Activated CD4-positive, CD25-positive, alpha-beta regulatory T cell treated with anti-CD3 and anti-CD28 coated beads, Interleukin-2, amount 50 U/mL, for 24 hours (primary cell): Measurements from ENCODE around the gene PPME1.
A peak's percentile ranks its signal among the peaks of the same experiment; 100 is the strongest.

Source experiments
- ATAC-seq, 2 donors: fragments of 150-1000 bp; cut with Tn5 transposase; one replicate each; pipeline ENCODE4 v1.10.0; 2021; ENCODE audit warnings: mild to moderate bottlenecking in 1 of 2, moderate library complexity in 1 of 2

PPME1 gene

DNA sequence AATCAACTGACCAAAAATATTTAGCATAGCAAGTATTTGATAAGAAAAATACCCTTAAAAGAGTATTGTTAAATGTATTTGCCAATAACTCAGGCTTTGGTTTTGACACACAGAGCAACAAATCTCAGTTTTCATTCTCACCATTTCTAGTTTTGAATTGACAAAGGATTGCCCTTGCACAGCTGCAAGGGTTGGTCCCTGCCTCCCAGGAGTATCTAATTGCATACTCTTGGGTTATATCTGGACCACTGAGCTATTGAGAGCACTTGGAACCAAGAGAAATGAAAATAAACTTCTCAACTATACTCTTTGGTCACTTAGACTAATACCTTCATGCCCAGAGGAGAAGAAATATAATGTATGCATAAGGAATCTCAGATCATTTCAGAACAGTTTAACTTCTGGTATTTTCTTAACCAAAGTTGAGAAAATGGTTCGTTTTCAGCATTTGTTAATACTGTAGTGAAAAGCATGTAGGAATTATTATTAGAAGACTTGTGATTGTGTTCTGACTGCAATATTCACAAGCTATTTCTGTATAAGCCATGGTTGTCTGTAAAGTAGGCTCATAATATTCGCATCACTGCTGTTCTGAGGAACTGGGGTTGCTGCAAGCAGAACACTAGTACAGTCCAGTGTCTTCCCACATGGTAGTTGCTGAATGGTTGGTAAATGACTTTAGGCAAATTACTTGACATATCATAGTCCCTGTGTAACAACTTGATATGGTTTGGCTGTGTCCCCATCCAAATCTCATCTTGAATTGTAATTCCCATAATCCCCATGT lies 8.2 kb upstream of the PPME1 start:
- ATAC-seq = no peak

DNA sequence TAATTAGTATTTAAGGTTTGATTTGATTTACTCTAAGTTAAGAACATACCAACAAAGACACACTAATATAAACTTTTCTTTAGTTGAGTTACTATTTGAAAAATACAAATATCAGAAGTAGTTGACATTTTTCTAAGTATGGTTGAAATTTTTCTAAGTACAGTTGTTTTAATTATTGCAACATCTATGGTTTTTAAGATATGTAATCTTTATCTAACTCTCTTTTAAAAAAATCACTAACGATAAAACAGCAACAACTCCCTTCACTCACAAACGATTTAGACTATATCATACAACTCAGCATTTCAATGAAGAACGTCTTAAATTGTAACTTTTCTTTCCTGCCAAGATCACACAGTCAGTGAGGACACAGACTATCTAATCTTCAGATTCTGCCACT lies 2.3 kb upstream of the PPME1 start:
- no peak for ATAC-seq

GRCh38 chr11:74169738-74170458 lies 1.2 kb upstream of the PPME1 start:
- no peak for ATAC-seq

DNA sequence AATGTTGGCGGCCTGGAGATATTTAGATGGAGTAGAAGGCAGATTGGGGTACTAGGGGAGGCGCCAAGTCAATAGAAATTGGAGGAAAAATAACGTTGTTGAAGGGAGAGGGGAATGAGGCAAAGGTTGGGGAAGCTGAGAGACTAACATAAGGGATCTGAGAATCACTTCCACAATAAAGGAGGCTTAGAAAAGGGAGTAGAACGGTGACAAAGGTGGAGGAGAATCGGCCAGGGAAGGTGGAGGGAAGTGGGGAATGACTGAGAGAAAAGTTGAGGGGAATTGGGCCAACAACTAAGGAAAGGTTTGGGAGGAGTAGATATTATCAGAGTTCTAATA lies 510 bp downstream of the PPME1 start:
- ATAC-seq = no peak

GRCh38 chr11:74171997-74172396 lies 908 bp downstream of the PPME1 start:
- ATAC-seq = no peak

DNA sequence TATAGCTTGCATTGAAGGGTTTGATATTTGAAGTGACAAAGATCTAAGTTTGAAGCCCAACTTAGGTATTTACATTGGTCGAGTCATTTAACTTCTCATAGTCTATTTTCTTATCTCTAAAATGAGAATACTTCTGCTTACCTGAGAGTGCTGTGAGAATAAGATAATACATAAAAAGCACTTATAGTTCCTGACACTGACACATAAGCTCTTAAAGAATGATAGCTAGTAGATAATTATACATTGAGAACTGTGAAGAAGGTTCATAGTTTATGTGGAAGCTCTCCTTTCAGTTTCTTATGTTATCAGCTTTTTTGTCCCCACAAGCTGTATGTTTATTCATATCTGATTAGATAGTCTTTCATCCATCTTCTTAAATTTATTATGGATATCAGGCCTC lies 4.8 kb downstream of the PPME1 start:
- ATAC-seq = no peak

- peak; percentile 71 to 82 for ATAC-seq
These were observed 8.4 kb downstream of the PPME1 start for GRCh38 chr11:74179234-74180052.

- no peak for ATAC-seq
These were observed 11.5 kb downstream of the PPME1 start for GRCh38 chr11:74182635-74183034.

DNA sequence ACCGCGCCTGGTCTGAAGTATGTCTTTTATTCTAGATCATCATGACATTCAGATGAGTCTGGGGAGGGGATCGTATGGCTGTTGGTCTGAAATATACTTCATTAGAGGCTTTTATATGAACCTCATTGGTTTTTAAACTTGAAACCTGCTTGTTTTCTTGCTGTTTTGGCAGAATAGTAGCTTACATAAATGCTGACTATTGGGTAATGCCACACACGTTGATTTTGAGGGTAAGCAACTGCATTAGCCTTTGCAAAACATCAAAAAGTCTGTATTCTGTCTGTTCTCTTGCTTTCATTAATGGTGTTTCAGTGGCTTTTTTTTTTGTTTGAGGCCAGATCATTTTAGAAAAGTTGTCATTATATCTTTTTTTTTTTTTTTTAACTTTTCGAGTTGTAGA lies 14.2 kb downstream of the PPME1 start:
- no peak for ATAC-seq

DNA sequence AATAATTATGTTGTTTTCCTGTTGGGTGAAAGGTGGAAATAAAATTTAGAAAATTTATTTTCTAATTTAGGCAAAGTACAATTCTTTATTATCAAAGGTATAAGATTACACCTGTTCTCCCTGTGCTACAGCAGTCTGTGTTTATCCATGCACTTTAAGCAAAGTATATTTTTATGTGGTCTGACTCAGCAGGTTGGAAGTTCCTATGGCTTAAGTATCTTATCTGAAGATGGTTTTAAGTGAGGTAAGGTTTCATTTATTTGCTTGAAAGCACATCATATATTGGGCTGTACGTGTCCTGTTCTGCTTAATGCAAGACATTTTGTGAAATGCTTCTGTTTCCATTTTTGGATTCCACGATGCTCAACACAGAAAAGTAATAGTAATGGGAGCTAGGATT lies 14.6 kb downstream of the PPME1 start:
- ATAC-seq = no peak

- no peak for ATAC-seq
These were observed 24.7 kb downstream of the PPME1 start for GRCh38 chr11:74195828-74196227.

- ATAC-seq = no peak
These were observed 25.8 kb downstream of the PPME1 start for GRCh38 chr11:74196781-74197486.

GRCh38 chr11:74203966-74204365 lies 32.9 kb downstream of the PPME1 start:
- no peak for ATAC-seq

DNA sequence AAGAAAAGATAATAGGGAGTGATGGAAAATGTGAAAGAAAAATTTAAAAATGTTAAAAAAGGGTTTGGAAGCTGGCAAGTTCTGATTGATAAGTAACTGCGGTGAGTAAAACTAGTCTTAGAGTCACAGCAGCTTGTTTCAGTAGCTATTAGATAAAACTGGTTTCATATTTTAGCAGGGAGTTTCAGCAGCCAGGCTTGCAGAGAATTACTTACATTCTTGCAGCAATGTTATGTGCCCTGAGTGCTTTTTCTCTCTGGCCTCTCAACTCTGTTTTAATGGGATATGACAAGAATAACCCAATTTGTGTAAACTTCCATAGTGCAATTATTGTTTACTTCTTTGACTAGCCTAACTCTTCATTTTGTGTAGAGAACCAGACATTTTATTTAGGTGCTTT lies 33.6 kb downstream of the PPME1 start:
- no peak for ATAC-seq

DNA sequence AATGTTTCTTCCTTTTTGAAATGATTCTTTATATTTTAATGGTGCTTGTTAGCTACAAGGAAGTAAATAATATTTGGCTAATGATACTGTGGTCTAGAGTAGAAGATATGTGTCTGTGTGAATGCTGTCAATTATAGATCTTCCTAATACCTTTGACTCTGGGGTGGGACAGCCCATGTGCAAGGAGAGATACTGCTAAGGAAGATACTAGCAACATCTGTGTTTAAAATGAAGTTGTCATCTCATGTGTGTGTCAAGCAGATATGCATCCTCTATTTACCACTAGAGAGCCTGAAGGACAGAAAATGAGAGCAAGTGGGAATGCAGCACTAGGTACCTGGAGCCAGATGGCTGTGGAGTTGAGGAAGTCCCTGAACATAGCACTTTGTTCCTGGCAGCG lies 34.1 kb downstream of the PPME1 start:
- no peak for ATAC-seq

DNA sequence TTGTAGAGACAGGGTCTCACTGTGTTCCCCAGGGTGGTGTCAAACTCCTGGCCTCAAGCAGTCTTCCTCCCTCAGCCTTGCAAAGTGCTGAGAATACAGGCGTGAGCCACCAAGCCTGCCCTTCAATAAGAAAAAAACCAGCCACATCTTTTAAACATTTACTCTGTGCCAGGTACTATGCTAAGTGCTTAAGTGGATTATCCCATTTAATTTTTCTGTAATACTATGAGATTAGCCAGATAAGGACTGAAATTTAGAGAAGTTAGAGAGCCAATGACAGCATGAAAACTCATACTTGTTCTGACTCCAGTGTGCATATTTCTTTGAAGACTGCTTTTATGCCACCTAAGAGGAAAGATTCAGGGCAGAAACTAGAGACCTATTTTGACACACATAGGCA lies 35.7 kb downstream of the PPME1 start:
- no peak for ATAC-seq

DNA sequence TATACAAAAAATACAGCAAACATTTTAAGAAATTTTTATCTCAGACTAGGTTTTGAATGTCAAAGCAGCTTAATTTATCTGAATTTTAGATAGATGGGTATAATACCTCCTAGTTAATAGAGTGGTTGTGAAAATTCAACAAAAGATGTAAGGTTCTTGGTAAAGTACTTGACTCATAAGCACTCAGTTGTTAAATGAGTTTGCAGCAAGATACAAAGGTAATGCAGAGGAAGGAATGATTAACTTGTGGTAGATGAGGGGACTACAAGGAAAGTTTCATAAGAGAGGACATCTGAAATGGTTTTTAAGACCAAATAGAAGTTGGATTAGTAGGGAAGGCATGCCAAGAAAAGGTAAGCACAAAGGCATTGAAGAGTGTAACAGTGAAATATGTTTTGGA lies 37.4 kb downstream of the PPME1 start:
- ATAC-seq = no peak

DNA sequence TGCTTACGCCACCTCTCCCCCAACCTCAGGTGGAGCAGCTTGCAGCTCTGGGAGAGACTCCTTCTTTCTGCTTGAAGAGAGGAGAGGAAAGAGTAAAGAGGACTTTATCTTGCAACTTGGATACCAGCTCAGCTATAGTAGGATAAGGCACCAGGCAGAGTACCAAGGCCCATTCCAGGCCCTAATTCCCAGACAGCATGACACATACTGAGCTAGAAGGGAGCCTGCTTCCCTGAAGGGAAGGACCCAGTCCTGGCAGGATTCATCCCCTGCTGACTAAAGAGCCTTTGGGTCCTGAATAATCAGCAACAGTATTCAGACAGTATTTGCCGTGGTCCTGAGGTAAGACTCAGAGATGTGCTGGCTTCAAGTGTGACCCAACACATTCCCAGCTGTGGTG lies 41.4 kb downstream of the PPME1 start:
- ATAC-seq = no peak

- no peak for ATAC-seq
These were observed 49.3 kb downstream of the PPME1 start for GRCh38 chr11:74220376-74220775.

- no peak for ATAC-seq
These were observed 50.7 kb downstream of the PPME1 start for GRCh38 chr11:74221816-74222215.

DNA sequence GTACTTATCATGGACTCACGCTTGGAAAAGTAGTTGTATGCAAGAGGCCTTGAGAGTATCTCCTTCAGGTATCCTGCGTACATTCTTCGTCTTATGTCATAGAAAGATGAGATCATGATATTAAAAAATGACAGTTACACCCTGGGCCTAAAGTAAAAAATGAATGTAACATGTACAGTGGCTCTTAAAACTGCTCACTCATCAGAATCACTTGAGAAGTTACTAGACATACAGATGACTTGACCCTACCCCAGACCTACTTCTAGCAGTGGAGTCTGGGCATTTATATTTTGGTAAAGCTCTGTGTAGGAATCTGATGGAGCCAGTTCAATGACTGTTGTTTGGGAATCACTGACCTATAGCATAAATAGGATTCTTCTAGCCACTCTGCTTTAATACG lies 54.5 kb downstream of the PPME1 start:
- no peak for ATAC-seq

- ATAC-seq = no peak
These were observed 55.8 kb downstream of the PPME1 start for GRCh38 chr11:74226907-74227306.

GRCh38 chr11:74232311-74232950 lies 61.3 kb downstream of the PPME1 start:
- ATAC-seq = no peak
